ENCODE measurements around the gene HCK. TPM values are rescaled to one million over a fixed set of nuclear protein-coding genes. Genes with fewer than 3 reads are reported as not detected.

HCK gene
- total RNA-seq, 1 experiment from 2014 or later, result not detected

DNA sequence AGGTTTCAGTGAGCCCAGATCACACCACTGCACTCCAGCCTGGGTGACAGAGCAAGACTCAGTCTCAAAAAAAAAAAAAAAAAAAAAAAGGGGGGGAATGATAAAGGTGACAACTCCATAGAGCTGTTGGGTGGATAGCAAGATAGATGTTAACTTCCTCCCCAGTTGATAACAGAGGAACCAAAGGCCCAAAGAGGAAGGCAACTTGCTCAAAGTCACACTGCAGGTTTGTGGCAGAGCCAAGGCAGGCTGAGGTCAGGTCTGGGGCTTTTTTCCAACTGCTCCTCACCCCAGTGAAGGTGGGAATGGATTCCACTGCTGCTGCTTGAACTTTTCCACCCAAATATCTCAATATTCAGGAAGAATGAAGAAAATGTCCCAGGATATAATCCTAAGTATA, 26.7 kb downstream of the HCK start:
- DNase-seq, result no peak
- TF ChIP-seq, protein P1, sequence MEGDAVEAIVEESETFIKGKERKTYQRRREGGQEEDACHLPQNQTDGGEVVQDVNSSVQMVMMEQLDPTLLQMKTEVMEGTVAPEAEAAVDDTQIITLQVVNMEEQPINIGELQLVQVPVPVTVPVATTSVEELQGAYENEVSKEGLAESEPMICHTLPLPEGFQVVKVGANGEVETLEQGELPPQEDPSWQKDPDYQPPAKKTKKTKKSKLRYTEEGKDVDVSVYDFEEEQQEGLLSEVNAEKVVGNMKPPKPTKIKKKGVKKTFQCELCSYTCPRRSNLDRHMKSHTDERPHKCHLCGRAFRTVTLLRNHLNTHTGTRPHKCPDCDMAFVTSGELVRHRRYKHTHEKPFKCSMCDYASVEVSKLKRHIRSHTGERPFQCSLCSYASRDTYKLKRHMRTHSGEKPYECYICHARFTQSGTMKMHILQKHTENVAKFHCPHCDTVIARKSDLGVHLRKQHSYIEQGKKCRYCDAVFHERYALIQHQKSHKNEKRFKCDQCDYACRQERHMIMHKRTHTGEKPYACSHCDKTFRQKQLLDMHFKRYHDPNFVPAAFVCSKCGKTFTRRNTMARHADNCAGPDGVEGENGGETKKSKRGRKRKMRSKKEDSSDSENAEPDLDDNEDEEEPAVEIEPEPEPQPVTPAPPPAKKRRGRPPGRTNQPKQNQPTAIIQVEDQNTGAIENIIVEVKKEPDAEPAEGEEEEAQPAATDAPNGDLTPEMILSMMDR (conservative IDR thresholded peaks at IDR 0.05), result no peak
- TF ChIP-seq EZH2 (IDR thresholded peaks at IDR 0.05; ENCODE audit: low read depth), result no peak
- H3K36me3 ChIP-seq (ENCODE audit: low read depth), result no peaks in the 10 kb centered on the region
- no peaks in the 10 kb centered on the region for H4K20me1 ChIP-seq (ENCODE audit: insufficient read depth)
- no peak overlapping the region for H2AFZ ChIP-seq
- ChIA-PET POLR2A (ENCODE audit: unreplicated experiment) (no interaction called here), CTCF (interaction anchor here (0.9 kb wide), 1 partner anchor 9 kb away, joined by 3 read pairs; no protein-coding TSS in a partner anchor)
- peaks cover 52% of the 10 kb centered on the region for H3K27me3 ChIP-seq (ENCODE audit: insufficient read depth, low read depth)
- no peaks in the 10 kb centered on the region for H3K4me1 ChIP-seq (replicated peaks; ENCODE audit: insufficient read depth)
- no TSS peak for BruUV-seq (replicated peaks)
- no peak overlapping the region for H3K27ac ChIP-seq
- no peaks in the 10 kb centered on the region for H3K79me2 ChIP-seq (ENCODE audit: low read depth)
- intact Hi-C loops (cut with micrococcal nuclease; ENCODE audit: unreplicated experiment), result no loop called here
- H3K4me2 ChIP-seq, result no peak overlapping the region
- no peaks in the 10 kb centered on the region for H3K9me2 ChIP-seq (ENCODE audit: insufficient read depth)
- no peaks in the 10 kb centered on the region for H3F3A ChIP-seq (ENCODE audit: insufficient read depth, low read depth)
- no peaks in the 10 kb centered on the region for H3K9me3 ChIP-seq (ENCODE audit: insufficient read depth, low read depth)
- H3K4me3 ChIP-seq, result no peak overlapping the region

DNA sequence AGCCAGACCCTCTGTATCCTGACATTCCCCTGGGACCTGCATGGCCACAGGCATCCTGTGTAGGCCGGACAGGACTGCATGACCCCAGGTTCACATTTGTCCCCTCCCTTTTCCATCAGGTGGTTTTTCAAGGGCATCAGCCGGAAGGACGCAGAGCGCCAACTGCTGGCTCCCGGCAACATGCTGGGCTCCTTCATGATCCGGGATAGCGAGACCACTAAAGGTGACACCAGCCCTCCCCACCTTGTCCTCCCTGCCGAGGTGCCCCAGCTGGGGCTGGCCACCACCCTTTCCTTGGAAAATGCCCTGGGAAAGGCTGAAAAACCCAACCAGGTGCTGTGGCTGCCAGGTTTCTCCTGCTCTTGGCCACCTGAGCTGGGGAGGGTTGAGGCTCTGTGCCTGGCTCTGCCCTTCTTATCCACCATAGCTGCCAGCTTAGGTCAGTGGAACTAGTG, 27.6 kb downstream of the HCK start:
- no peaks in the 10 kb centered on the region for H3K9me3 ChIP-seq (ENCODE audit: insufficient read depth, low read depth)

DNA sequence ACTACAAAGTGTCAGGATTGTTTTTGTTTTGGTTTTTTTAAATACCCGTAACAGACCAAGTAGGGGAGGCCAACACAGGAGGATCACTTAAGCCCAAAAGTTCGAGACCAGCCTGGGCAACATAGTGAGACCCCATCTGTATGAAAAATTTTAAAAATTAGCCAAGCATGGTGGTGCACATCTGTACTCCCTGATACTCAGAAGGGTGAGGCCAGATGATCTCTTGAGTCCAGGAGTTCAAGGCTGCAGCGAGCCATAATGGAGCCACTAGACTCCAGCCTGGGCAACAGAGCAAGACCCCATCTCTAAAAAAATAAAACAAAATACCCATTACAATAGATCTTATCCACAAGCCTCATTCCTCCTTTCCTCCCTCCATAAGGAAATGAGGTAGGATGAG, 28.7 kb downstream of the HCK start:
- ChIA-PET CTCF (interaction anchor here (0.7 kb wide), 1 partner anchor 11 kb away, joined by 4 read pairs; no protein-coding TSS in a partner anchor), POLR2A (ENCODE audit: unreplicated experiment) (no interaction called here)
- intact Hi-C loops (cut with micrococcal nuclease; ENCODE audit: unreplicated experiment), result no loop called here
- DNase-seq, result no peak
- no peak overlapping the region for H2AFZ ChIP-seq
- no peaks in the 10 kb centered on the region for H3K9me2 ChIP-seq (ENCODE audit: insufficient read depth)
- no TSS peak for BruUV-seq (replicated peaks)
- no peak for TF ChIP-seq EZH2 (IDR thresholded peaks at IDR 0.05; ENCODE audit: low read depth)
- TF ChIP-seq, protein P1 (conservative IDR thresholded peaks at IDR 0.05), result no peak
- H3K36me3 ChIP-seq (ENCODE audit: low read depth), result no peaks in the 10 kb centered on the region
- H3K27me3 ChIP-seq (ENCODE audit: insufficient read depth, low read depth), result peaks cover 48% of the 10 kb centered on the region
- no peaks in the 10 kb centered on the region; the same call in 1 of the 2 replicates for H4K20me1 ChIP-seq (ENCODE audit: insufficient read depth)
- no peak overlapping the region for H3K4me3 ChIP-seq
- H3K27ac ChIP-seq, result no peak overlapping the region
- no peaks in the 10 kb centered on the region for H3F3A ChIP-seq (ENCODE audit: insufficient read depth, low read depth)
- no peaks in the 10 kb centered on the region for H3K4me1 ChIP-seq (replicated peaks; ENCODE audit: insufficient read depth)
- no peak overlapping the region for H3K4me2 ChIP-seq
- H3K79me2 ChIP-seq (ENCODE audit: low read depth), result no peaks in the 10 kb centered on the region
- H3K9me3 ChIP-seq (ENCODE audit: insufficient read depth, low read depth), result no peaks in the 10 kb centered on the region

More for the DNA sequence above, 27.6 kb downstream of the HCK start:
- H3K27me3 ChIP-seq (ENCODE audit: insufficient read depth, low read depth), result peaks cover 53% of the 10 kb centered on the region
- no peaks in the 10 kb centered on the region for H3K79me2 ChIP-seq (ENCODE audit: low read depth)
- H3K4me2 ChIP-seq, result no peak overlapping the region
- intact Hi-C loops (cut with micrococcal nuclease; ENCODE audit: unreplicated experiment), result no loop called here
- no peaks in the 10 kb centered on the region for H3F3A ChIP-seq (ENCODE audit: insufficient read depth, low read depth)
- no peaks in the 10 kb centered on the region for H3K36me3 ChIP-seq (ENCODE audit: low read depth)
- DNase-seq, result no peak
- TF ChIP-seq, protein P1 (conservative IDR thresholded peaks at IDR 0.05), result no peak
- no peak for TF ChIP-seq EZH2 (IDR thresholded peaks at IDR 0.05; ENCODE audit: low read depth)
- no TSS peak for BruUV-seq (replicated peaks)
- no peaks in the 10 kb centered on the region for H4K20me1 ChIP-seq (ENCODE audit: insufficient read depth)
- no peak overlapping the region for H3K27ac ChIP-seq
- no peak overlapping the region for H2AFZ ChIP-seq
- ChIA-PET POLR2A (ENCODE audit: unreplicated experiment) (no interaction called here), CTCF (interaction anchor here (0.9 kb wide), 1 partner anchor 8 kb away, joined by 3 read pairs; no protein-coding TSS in a partner anchor)
- H3K4me3 ChIP-seq, result no peak overlapping the region
- H3K9me2 ChIP-seq (ENCODE audit: insufficient read depth), result no peaks in the 10 kb centered on the region
- H3K4me1 ChIP-seq (replicated peaks; ENCODE audit: insufficient read depth), result no peaks in the 10 kb centered on the region
